CD4-positive, alpha-beta T cell treated with Interleukin-12 subunit alpha and Interleukin-12 subunit beta, for 1 hour (primary cell): ENCODE results near the gene PGAP6.
A peak's percentile ranks its signal among the peaks of the same experiment; 100 is the strongest.
"Not testable (repeated sequence)": the region's sequence is repeated elsewhere in the genome, so short reads cannot be mapped to it uniquely, and the experiment has no call there.

ENCODE experiments used
- DNase-seq: peaks from one replicate; pipeline ENCODE4 v3.0.0-alpha.2; 2020

The PGAP6 gene

GRCh38 chr16:348495-348894 is 33.3 kb downstream of the PGAP6 start:
- not testable (repeated sequence) for DNase-seq

GRCh38 chr16:347203-347602 is 34.6 kb downstream of the PGAP6 start:
- DNase-seq = no peak

GRCh38 chr16:346587-346986 is 35.2 kb downstream of the PGAP6 start:
- no peak for DNase-seq

- DNase-seq = no peak
Observed at GRCh38 chr16:345772-346171, 36.0 kb downstream of the PGAP6 start.

- DNase-seq = no peak
Observed at GRCh38 chr16:342455-343213, 39.1 kb downstream of the PGAP6 start.

- not testable (repeated sequence) for DNase-seq
Observed at GRCh38 chr16:341974-342336, 39.8 kb downstream of the PGAP6 start.

GRCh38 chr16:341095-341973 is 40.4 kb downstream of the PGAP6 start:
- not testable (repeated sequence) for DNase-seq

- DNase-seq = no peak
Observed at GRCh38 chr16:340370-341091, 41.2 kb downstream of the PGAP6 start.

GRCh38 chr16:339680-340079 is 42.1 kb downstream of the PGAP6 start:
- peak; percentile 33 for DNase-seq

- DNase-seq = no peak
Observed at GRCh38 chr16:337975-338575, 43.7 kb downstream of the PGAP6 start.

- no peak for DNase-seq
Observed at GRCh38 chr16:337437-337836, 44.3 kb downstream of the PGAP6 start.

GRCh38 chr16:336269-336668 is 45.5 kb downstream of the PGAP6 start:
- no peak for DNase-seq

- not testable (repeated sequence) for DNase-seq
Observed at GRCh38 chr16:334861-335632, 46.7 kb downstream of the PGAP6 start.

- not testable (repeated sequence) for DNase-seq
Observed at GRCh38 chr16:334164-334832, 47.5 kb downstream of the PGAP6 start.

GRCh38 chr16:333406-334094 is 48.2 kb downstream of the PGAP6 start:
- DNase-seq = no peak

GRCh38 chr16:331181-331814 is 50.5 kb downstream of the PGAP6 start:
- not testable (repeated sequence) for DNase-seq

GRCh38 chr16:330741-331140 is 51.0 kb downstream of the PGAP6 start:
- no peak for DNase-seq

GRCh38 chr16:325375-326145 is 56.2 kb downstream of the PGAP6 start:
- no peak for DNase-seq
